Skin of body (tissue), 2 donors: ENCODE measurements around the gene KRTAP10-2. TPM values are rescaled to one million over a fixed set of nuclear protein-coding genes. Genes with fewer than 3 reads are reported as not detected.
"Not testable (repeated sequence)": the region's sequence is repeated elsewhere in the genome, so short reads cannot be mapped to it uniquely, and the experiment has no call there.

ENCODE experiments used
- DNase-seq: peaks from one replicate; lab custom pipeline; 2025; lab: John Stamatoyannopoulos, UW
- total RNA-seq: library from RNA; depleted of rRNA; stranded (reverse); fragments of >200 nt; gene quantifications from one replicate; pipeline ENCODE4 v1.2.3, GENCODE V29; 2014

KRTAP10-2 gene
- 0.30 TPM for total RNA-seq

- DNase-seq = no peak
Observed at GRCh38 chr21:44551340-44551961, at the start of gene KRTAP10-2. Gene KRTAP10-2 (minus strand): TSS chr21:44551505. CDS start chr21:44551458, 47 bp downstream.

GRCh38 chr21:44601091-44601490, 49.8 kb upstream of the KRTAP10-2 start:
- DNase-seq = not testable (repeated sequence)

- not testable (repeated sequence) for DNase-seq
Observed at GRCh38 chr21:44600118-44600978, 49.0 kb upstream of the KRTAP10-2 start, which contains the start of gene KRTAP10-7. Gene KRTAP10-7 (plus strand): TSS chr21:44600597. CDS start chr21:44600622, 25 bp downstream.

GRCh38 chr21:44599264-44600029, 48.1 kb upstream of the KRTAP10-2 start:
- DNase-seq = no peak

GRCh38 chr21:44598061-44598460, 46.8 kb upstream of the KRTAP10-2 start:
- no peak for DNase-seq

GRCh38 chr21:44596068-44596725, 44.9 kb upstream of the KRTAP10-2 start:
- no peak for DNase-seq

GRCh38 chr21:44595524-44595923, 44.2 kb upstream of the KRTAP10-2 start:
- DNase-seq = no peak

GRCh38 chr21:44594406-44594916, 43.2 kb upstream of the KRTAP10-2 start:
- DNase-seq = no peak

GRCh38 chr21:44593598-44594405, 42.5 kb upstream of the KRTAP10-2 start:
- DNase-seq = no peak

GRCh38 chr21:44592446-44593311, 41.4 kb upstream of the KRTAP10-2 start, which contains the start of gene KRTAP10-6:
Gene KRTAP10-6 (minus strand): TSS chr21:44592505. CDS start chr21:44592484, 21 bp downstream.
- no peak for DNase-seq

- DNase-seq = not testable (repeated sequence)
Observed at GRCh38 chr21:44591801-44592130, 40.5 kb upstream of the KRTAP10-2 start.

- not testable (repeated sequence) for DNase-seq
Observed at GRCh38 chr21:44590897-44591800, 39.8 kb upstream of the KRTAP10-2 start.

GRCh38 chr21:44590311-44590721, 39.0 kb upstream of the KRTAP10-2 start:
- DNase-seq = no peak

- no peak for DNase-seq
Observed at GRCh38 chr21:44589586-44590305, 38.4 kb upstream of the KRTAP10-2 start.

- no peak for DNase-seq
Observed at GRCh38 chr21:44589094-44589493, 37.8 kb upstream of the KRTAP10-2 start.

GRCh38 chr21:44585892-44586291, 34.6 kb upstream of the KRTAP10-2 start:
- DNase-seq = no peak

- no peak for DNase-seq
Observed at GRCh38 chr21:44583800-44584147, 32.5 kb upstream of the KRTAP10-2 start.
